Right lobe of liver (tissue), 6 donors: ENCODE data around the gene PTBP1. TPM values are rescaled to one million over a fixed set of nuclear protein-coding genes. Genes with fewer than 3 reads are reported as not detected.

Experiments
- ATAC-seq, 4 donors: fragments of 200-7000 bp; cut with Tn5 transposase; one replicate each; pipeline ENCODE4 v1.9.1; 2020; ENCODE audit warnings: mild to moderate bottlenecking in 4 of 4, moderate library complexity in 4 of 4
- DNase-seq, 3 donors: peaks; one replicate each; pipeline ENCODE4 v3.0.0-alpha.2; 2020
- H3K27ac ChIP-seq, 3 donors: fragments of 200-600 bp; one replicate each; pipeline ENCODE4 v1.8.0; 2022
- H3K27me3 ChIP-seq, 2 donors: fragments of 200-600 bp; one replicate each; pipeline ENCODE4 v1.8.0; 2022
- H3K36me3 ChIP-seq, 4 donors: fragments of 200-600 bp; sonication (generic) in 1 of 4; one replicate each; pipeline versions ENCODE4 v1.5.1 to v1.8.0; 2017 to 2022; ENCODE audit warnings: control low read depth in 1 of 4
- H3K4me1 ChIP-seq, 4 donors: fragments of 200-600 bp; sonication (generic) in 1 of 4; one replicate each; pipeline versions ENCODE4 v1.5.1 to v1.8.0; 2017 to 2022; ENCODE audit warnings: control low read depth in 1 of 4
- H3K4me3 ChIP-seq, 3 donors: fragments of 200-600 bp; one replicate each; pipeline ENCODE4 v1.8.0; 2022
- H3K9me3 ChIP-seq, 4 donors: fragments of 200-600 bp; sonication (generic) in 1 of 4; one replicate each; pipeline versions ENCODE4 v1.5.1 to v1.8.0; 2017 to 2022; ENCODE audit warnings: control low read depth in 1 of 4
- POLR2A ChIP-seq: fragments of 450-650 bp; IDR thresholded peaks from one replicate; pipeline ENCODE4 v1.6.1; 2017; ENCODE audit warnings: antibody characterized with exemption, mild to moderate bottlenecking
- WGBS: methylation state at CpG from one replicate; pipeline ENCODE4 v1.1.6; 2018; ENCODE audit warnings: low coverage, low lambda C conversion rate; ENCODE audit not compliant: insufficient coverage; ENCODE audit errors: missing lambda C conversion rate; 5-methylcytosine and 5-hydroxymethylcytosine counted together
- intact Hi-C, 2 donors: fragments of 100-400 bp; cut with DNase I; formaldehyde crosslinking; loops; one replicate each; pipeline versions ENCODE4 v1.11.2 to v1.14.1; 2022
- total RNA-seq, 6 experiments: library from RNA; depleted of rRNA in 2 of 6; stranded (reverse); fragments of >200 nt in 2 of 6; fragmentation: NEBNext Ultra II Directional in 3 of 6; extraction: Animal tissue kit (Norgen Biotek cat#: 25700) in 3 of 6; gene quantifications; one replicate each; pipeline versions ENCODE4 v1.1.0 to v1.2.4, GENCODE V29; 2016 to 2023
- TF ChIP-seq, protein P1 (sequence below), 4 donors: fragments of 200-600 bp in 3 of 4; fragments of 450-650 bp in 1 of 4; IDR thresholded peaks; one replicate each; pipeline versions ENCODE4 v1.5.1 to v1.8.0; 2016 to 2022; ENCODE audit warnings: antibody characterized with exemption in 4 of 4, mild to moderate bottlenecking in 2 of 4
- donor health status: DM: no; HTN: yes; CAD: no.
- donor health status: DM: no; HTN: no; CAD: no.
- donor health status: DM: no; HTN: no; CAD: no.
- donor health status: DM: no; HTN: yes; CAD: no.
- donor health status: DM: no; HTN: yes; CAD: no.

The PTBP1 gene
- total RNA-seq, 6 experiments from 2014 or later = 91.1 to 150 (median 129) TPM

DNA sequence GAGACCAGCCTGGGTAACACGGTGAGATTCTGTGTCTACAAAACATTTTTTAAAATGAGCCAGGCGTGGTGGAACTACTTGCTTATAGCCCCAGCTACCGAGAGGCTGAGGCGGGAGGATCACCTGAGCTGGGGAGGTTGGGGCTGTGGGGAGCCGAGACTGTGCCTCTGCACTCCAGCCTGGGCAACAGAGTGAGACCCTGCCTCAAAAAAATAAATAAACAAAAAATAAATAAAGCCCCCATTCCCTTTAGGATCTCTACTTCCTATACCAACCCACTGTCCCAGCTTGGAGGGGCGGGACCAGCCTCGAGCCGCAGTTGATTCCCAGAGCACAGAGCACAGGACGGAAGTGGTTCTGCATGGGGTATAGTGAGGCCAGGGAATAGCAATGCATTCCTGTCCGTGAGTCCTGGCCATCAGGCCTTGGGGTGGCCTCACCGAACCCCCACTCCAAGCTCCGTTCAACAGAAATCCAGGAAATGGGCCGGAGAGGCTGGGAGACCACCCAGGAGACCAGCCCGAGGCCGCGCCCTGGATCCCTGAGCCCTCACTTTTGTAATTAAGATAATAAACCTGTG lies 4.9 kb upstream of the PTBP1 start:
- no peaks in the 10 kb centered on the region for H3K9me3 ChIP-seq
- no peak for TF ChIP-seq POLR2A
- TF ChIP-seq, protein P1, sequence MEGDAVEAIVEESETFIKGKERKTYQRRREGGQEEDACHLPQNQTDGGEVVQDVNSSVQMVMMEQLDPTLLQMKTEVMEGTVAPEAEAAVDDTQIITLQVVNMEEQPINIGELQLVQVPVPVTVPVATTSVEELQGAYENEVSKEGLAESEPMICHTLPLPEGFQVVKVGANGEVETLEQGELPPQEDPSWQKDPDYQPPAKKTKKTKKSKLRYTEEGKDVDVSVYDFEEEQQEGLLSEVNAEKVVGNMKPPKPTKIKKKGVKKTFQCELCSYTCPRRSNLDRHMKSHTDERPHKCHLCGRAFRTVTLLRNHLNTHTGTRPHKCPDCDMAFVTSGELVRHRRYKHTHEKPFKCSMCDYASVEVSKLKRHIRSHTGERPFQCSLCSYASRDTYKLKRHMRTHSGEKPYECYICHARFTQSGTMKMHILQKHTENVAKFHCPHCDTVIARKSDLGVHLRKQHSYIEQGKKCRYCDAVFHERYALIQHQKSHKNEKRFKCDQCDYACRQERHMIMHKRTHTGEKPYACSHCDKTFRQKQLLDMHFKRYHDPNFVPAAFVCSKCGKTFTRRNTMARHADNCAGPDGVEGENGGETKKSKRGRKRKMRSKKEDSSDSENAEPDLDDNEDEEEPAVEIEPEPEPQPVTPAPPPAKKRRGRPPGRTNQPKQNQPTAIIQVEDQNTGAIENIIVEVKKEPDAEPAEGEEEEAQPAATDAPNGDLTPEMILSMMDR (IDR thresholded peaks at IDR 0.05) = no peak
- ATAC-seq = no peak
- H3K27ac ChIP-seq = peak overlapping the region in 2 of 3 donors; percentile 15 to 38
- intact Hi-C loops = no loop called here
- DNase-seq = peak in 1 of 3 donors; percentile 28
- H3K4me1 ChIP-seq = no peaks in the 10 kb centered on the region
- H3K27me3 ChIP-seq = no peaks in the 10 kb centered on the region
- no peaks in the 10 kb centered on the region for H3K36me3 ChIP-seq
- no peak overlapping the region for H3K4me3 ChIP-seq
- WGBS = 75% methylated on average over 2 of the region's 16 CpGs

DNA sequence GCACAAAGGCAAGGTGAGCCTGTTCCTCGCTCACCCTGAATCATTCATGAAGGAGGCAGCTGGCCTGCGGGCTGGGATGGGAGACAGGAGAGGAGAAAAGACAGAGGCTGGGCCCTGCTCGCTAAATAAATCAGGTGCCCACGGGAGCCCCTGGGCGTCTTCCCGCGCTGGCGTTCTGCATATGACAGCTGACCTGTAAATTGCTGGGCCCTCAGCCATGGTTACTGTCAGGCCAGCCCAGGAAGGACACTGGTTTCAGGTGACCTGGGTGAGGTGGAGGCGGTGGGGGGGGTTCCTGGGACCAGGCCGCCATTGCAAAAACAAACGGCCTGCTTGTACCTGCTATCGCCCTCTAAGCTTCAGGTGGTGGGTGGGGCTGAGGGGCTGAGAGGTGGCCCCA lies 3.4 kb upstream of the PTBP1 start:
- intact Hi-C loops = no loop called here
- H3K27me3 ChIP-seq = no peaks in the 10 kb centered on the region
- TF ChIP-seq, protein P1 (IDR thresholded peaks at IDR 0.05) = no peak
- H3K4me3 ChIP-seq = no peak overlapping the region
- ATAC-seq = no peak
- DNase-seq = no peak
- no peaks in the 10 kb centered on the region for H3K36me3 ChIP-seq
- H3K27ac ChIP-seq = no peak overlapping the region
- no CpG with 5 or more reads among the region's 12 CpGs for WGBS
- no peaks in the 10 kb centered on the region for H3K4me1 ChIP-seq
- no peaks in the 10 kb centered on the region for H3K9me3 ChIP-seq

- H3K4me3 ChIP-seq = no peak overlapping the region
- H3K4me1 ChIP-seq = peaks cover 0 to 12% (median 6%) of the 10 kb centered on the region in 4 donors
- no peak for TF ChIP-seq POLR2A
- TF ChIP-seq, protein P1 (IDR thresholded peaks at IDR 0.05) = no peak
- peak in 1 of 3 donors; percentile 34 for DNase-seq
- no peak for ATAC-seq
- H3K27me3 ChIP-seq = no peaks in the 10 kb centered on the region
- intact Hi-C loops = no loop called here
- no CpG with 5 or more reads among the region's 28 CpGs for WGBS
- no peak overlapping the region for H3K27ac ChIP-seq
- peaks cover 0 to 4% (median 0%) of the 10 kb centered on the region in 4 donors for H3K36me3 ChIP-seq
- H3K9me3 ChIP-seq = no peaks in the 10 kb centered on the region
Observed at GRCh38 chr19:795073-795611, 2.1 kb upstream of the PTBP1 start.

GRCh38 chr19:795691-796581 lies 1.3 kb upstream of the PTBP1 start:
- Histone ChIP-seq H3K27ac (peak overlapping the region in 1 of 3 donors; percentile 85), H3K4me1 (peaks cover 0 to 20% (median 12%) of the 10 kb centered on the region in 4 donors), H3K36me3 (peaks cover 0 to 5% (median 2%) of the 10 kb centered on the region in 4 donors), H3K4me3 (peak overlapping the region; percentile 69 to 87 (median 71)), H3K9me3 (no peaks in the 10 kb centered on the region), H3K27me3 (no peaks in the 10 kb centered on the region)
- TF ChIP-seq, protein P1 (IDR thresholded peaks at IDR 0.05) = no peak
- TF ChIP-seq POLR2A = no peak
- WGBS = 0% methylated on average over 1 of the region's 39 CpGs
- ATAC-seq (no peak), DNase-seq (peak in 1 of 3 donors; percentile 38)
- intact Hi-C loops = no loop called here
